HG02571 (cell line): ENCODE results near the gene OR10K2.
"Not testable (repeated sequence)": the region's sequence is repeated elsewhere in the genome, so short reads cannot be mapped to it uniquely, and the experiment has no call there.

Experiments used
- ATAC-seq: cut with Tn5 transposase; IDR thresholded peaks from one replicate; pipeline ENCODE4 v1.9.1; 2021; ENCODE audit warnings: mild to moderate bottlenecking, moderate library complexity; ENCODE audit not compliant: unreplicated experiment

OR10K2 gene, protein sequence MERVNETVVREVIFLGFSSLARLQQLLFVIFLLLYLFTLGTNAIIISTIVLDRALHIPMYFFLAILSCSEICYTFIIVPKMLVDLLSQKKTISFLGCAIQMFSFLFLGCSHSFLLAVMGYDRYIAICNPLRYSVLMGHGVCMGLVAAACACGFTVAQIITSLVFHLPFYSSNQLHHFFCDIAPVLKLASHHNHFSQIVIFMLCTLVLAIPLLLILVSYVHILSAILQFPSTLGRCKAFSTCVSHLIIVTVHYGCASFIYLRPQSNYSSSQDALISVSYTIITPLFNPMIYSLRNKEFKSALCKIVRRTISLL

DNA sequence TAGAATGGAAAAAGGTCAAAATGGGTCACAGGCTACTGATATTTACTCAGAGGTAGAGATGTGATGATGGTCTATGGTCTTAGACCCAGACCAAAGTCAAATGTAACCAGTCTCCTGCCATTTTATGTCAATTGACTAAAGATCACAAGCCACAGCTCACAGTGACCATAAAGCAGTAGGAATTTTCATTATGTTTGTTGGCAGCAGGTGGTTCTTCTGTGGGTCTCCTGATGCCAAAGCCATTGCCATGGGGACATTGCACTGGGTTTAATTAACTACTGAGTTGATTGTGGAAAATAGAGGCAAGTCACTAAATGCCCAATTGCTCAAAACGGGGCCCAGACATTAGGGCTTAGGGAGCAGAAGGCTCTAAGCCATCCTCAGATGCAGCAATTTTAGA is at the start of gene OR10K2:
TSS of gene OR10K2 (minus strand) at position 101 of the 400 bp plus-strand sequence. CDS start 5,371 bp downstream, outside the sequence.
- ATAC-seq = no peak

DNA sequence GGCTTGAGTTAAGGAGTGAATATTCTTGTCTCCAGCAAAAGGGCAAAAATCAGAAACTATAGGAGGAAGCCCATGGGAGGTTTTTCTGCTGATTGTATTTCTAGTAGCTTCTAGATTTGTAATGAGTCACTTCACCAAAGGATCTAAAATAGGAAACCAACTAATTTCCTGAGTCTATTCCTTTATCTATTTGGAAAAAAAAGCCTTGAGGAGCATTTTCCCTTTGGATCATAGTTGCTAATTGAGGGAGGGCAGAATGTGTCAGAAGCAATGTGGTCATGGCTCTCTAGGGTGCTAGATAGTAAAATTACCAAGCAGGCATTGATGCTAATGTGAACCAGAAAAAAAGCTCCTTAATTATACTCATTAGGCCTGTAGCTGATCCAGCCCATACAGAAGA is 45.9 kb upstream of the OR10K2 start, which contains the start of gene OR10R2:
TSS of gene OR10R2 (plus strand) at position 301 of the 400 bp plus-strand sequence. CDS start 106 bp downstream, outside the sequence.
- no peak for ATAC-seq

DNA sequence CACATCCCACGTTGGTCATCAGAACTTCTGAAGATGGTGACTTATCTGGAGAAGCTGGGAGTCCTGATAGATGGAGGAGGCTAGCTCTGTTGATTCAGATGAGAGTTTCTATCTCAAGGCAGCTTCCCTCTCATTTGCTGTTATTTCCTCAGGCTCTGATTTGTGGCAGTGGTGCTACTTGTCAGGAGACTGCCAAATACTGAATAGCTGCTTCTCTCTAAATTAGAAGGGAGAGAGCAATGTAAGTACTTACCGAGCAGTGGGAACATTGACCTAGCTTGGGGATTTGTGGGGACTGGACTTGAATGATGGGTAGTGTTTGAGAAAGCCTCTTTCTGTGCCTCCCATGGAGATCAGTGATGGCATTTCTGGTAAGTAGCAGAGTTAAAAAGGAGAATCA is 35.5 kb upstream of the OR10K2 start, which contains the start of gene OR10K1:
TSS of gene OR10K1 (plus strand) at position 301 of the 400 bp plus-strand sequence. CDS start 3,728 bp downstream, outside the sequence.
- ATAC-seq = no peak

DNA sequence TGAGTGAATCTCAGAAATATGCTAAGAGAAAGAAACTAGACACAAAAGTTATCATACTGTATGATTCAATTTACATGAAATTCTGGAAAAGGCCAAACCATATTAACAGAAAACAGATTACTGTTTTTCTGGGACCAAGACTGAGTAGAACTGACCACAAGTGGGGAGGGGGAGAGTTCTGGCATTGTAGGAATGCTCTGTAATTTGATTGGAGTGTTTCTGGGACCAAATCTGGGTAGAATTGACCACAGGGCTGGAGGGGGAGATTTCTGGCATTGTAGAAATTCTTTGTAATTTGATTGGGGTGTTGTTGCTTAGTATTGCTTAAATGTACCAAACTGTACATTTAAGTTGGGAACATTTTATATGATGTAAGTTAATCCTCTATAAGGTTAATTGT is 32.2 kb upstream of the OR10K2 start:
- no peak for ATAC-seq

DNA sequence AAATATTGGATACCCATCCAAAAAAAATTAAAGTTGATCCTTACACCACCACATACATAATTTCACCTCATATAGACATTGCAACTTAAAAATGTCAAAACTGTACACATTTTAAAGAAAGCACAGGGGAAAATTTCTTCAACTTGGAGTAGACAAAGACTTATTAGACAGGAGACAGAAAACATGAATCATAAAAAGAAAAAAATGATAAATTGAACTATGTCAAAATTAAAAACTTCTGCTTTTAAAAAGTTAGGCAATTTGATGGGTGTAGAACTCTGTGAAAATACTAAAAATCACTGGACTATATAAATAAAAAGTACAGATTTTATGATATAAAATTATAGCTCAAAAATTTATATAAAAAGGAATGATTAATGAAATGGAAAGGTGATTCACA is 31.2 kb upstream of the OR10K2 start:
- ATAC-seq = no peak

DNA sequence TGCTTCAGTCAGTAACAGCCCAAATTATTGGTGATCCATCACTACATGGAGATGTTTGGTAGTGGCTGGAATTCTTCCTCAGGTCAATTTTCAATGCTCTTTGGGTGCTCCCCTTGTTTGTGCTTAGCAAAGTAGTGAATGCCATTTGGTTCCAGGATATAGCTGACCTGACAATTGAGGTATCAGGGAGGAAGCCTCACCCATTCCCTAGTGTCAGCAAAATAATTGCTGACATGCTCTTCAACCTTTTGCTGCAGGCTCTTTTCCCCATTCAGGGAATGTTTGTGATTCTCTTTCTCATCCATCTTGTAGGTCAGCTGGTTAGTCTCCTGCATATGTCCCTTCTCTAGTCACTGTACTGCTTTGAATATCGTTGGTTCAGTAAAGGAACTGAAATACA is 28.5 kb upstream of the OR10K2 start:
- no peak for ATAC-seq

DNA sequence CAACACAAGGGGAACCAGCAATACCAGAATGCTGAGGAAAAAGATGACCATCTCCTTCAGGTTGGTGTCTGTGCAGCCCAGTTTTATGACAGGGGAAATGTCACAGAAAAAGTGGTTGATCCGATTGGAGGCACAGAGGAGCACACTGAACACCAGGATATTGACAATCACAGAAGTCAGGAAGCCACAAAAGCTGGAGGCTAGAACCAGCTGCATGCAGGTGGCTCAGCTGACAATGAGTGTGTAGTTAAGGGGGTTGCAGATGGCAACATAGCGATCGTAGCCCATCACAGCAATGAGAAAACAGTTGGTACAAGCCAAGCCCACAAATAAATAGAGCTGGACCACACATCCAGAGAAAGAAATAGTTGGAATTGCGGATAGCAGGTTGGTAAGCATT is 19.3 kb upstream of the OR10K2 start:
- ATAC-seq = no peak

DNA sequence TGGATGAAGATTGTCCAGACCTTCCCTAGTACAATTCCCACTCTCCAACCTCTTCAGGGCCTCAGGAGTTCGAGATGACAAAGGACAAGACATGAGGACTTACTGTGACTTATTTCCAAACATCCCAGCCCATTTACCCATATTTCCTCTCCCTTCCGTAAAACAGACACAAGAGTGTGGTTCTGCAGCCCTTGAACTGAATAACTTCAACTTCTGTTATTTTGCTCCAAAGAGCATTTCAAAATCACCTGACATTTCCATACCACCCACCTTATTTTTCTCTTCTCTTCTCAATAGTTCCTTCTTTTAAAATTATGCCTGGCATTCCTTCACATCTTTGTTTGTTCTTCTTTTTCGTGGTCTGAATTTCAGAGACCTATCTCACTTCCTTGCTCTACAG is 8.7 kb upstream of the OR10K2 start:
- ATAC-seq = no peak

DNA sequence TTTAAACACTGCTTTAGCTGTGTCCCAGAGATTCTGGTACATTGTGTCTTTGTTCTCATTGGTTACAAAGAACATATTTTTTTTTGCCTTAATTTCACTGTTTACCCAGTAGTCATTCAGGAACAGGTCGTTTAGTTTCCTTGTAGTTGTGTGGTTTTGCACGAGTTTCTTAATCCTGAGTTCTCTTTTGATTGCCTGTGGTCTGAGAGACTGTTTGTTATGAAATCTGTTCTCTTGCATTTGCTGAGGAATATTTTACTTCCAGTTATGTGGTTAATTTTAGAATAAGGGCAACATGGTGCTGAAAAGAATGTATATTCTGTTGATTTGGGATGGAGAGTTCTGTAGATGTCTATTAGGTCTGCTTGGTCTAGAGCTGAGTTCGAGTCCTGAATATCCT is 4.1 kb upstream of the OR10K2 start:
- ATAC-seq = not testable (repeated sequence)

DNA sequence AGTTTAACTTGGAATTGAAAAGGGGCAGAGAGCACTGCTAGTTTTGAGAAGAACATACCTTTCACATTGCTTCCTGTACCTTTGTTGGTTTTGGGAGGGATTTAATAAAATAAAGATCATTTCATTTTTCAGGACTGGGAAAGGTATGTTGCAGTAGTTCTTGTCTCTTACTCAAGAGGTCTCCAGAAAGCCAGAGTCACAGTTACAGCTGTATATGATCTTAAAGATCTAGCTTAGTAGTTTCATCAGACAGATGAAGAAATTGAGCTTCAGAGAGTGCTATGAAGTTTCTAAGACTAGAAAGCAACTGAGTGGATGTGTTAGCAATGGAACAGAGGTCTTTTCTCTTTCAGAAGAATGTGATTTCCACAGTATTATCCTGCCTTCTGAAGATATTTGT is 1.0 kb downstream of the OR10K2 start:
- ATAC-seq = no peak

DNA sequence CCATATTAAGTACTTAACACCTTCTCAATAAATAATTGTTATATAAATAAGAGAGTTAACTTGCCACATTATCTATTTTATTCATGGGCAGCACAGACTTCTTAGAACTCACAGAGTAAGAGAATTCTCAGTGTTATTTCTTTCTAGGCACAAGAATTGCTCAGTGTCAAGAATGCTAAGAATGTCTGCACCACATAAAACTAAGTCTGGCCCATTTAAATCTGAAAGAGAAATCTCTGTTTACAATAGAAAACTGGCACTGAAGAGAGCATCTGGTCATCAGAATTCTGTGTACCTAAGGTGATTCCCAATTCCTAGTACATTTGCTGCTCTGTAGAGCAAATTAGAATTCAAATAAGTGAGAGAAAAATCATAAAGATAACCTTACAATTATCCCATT is 3.8 kb downstream of the OR10K2 start:
- no peak for ATAC-seq

DNA sequence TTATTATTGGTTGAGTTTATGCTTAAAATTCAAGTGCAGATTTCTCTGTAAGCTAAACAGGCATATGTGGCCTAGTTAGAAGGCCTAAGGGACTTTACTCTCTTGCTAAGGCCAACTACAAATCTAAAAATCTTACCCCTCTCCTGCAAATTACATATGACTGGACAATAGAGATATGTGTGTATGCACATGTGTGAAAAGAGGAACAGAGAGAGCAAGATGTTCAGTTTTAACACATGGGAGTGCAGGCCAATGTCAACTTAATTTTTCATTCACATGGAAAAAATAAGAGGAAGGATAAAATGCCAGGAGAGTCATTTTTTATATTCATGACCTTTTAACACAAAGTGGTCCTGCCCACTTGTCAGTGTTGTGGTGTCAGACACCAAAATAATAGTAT is 8.5 kb downstream of the OR10K2 start:
- no peak for ATAC-seq

DNA sequence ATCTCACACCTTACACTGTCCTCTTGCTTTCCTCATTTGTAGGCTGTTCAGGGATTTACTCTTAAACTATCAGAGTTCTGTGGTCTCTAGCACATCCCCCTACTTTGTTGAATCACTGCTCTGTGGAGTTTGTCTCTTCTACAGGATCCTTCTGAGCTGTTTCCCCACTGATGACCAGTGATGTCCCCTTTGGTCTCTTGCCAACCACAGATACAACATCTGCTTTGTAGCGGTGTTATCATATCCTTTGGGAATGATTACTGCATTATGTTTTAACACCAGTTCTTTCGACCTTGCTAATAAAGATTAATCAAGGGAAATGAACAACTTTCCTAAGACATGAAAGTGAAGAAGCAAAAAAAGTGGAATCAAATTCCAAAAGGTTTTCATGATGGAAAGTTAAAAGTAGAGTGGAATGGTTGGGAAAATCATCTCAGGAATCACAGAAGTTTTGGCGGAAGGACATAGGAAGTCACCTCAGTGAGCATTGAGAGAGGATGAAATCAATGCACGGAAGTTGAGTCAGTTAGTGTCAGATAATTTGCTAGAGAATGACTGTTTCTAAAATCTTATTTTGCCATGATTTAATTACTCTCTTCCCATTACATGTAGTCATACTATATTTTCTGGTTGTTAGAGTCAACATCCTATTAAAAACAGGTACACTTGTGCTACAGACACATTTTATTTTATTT is 11.2 kb downstream of the OR10K2 start:
- no peak for ATAC-seq

DNA sequence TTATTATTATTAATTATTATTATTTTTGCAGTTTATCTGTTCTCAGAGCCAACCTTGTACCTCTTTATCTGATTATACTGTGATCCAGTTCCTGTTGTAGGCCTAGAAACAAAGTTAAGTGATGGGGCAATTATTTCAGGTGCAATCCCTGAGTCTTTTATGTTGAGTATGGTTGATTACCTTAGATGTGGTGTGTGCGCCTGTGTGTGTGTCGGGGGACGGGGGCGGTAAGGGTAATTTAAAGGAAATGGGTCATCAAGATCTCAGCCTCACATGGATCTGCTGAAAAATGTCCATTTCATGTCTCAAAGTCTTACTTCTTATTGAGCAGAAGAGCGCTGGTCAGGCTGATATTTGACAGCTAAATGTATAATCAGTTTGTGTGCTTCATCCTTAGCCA is 18.9 kb downstream of the OR10K2 start:
- ATAC-seq = no peak

DNA sequence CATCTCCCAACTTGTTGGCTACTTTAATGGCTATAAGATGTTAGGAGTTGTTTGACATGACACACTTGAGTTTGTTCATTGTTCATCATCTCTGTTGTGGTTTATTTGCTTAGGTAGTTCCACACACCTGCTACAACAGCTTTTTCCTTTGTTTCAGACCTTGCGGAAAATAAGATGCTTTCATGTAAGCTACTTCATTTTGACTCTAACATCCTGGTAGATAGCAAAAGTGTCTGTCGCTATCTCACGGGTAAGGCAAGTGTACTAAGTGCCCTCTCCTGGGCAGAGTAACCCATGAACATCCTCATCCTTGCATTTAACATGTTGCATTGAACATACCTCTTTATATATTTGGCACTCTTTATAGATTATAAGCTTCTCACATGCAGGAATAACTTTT is 25.2 kb downstream of the OR10K2 start:
- no peak for ATAC-seq

DNA sequence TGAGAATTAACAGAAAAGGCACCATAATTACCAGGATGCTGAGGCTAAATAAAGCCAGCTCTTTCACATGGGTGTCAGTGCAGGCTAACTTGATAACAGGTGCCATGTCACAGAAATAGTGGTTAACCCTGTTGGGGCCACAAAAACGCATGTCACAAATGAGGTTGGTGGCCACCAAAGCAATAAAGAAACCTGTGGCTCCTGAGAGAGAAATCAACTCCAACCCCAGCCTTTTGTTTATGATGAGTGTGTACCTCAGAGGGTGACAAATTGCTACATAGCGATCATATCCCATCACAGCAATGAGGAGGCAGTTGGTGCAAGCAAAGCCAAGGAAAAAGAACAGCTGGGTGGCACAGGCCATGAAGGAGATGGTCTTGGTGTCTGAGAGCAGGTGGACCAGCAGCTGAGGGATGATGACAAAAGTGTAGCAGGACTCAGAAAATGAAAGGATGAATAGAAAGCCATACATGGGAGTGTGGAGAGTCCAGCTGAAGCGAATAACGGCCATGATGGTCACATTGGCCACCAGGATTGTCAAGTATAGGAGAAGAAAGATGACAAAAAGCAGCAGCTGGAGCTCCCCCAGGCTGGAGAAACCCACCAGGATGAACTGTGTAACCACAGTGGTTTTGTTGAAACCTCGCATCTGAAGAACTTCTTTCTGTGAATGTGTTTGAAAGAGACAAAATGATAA is 27.1 kb downstream of the OR10K2 start, which contains the start of gene OR10T2:
TSS of gene OR10T2 (minus strand) at position 649 of the 697 bp plus-strand sequence. CDS start at position 649, 0 bp downstream.
- ATAC-seq = no peak

DNA sequence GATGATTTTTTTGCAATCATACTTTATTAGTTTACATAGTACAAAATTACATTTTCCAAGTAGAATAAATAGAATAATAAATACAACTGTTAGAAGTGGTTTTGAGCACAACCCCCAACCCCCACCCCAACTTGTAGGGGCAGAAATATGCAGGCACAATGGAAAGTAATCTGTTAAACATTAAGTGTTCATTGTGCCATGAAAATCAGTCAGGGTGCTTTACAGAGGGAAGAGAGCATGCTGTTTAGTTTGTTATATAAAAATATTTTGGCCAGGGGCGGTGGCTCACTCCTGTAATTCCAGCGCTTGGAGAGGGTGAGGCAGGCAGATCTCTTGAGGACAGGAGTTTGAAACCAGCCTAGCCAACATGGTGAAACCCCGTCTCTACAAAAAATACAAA is 29.4 kb downstream of the OR10K2 start:
- no peak for ATAC-seq

DNA sequence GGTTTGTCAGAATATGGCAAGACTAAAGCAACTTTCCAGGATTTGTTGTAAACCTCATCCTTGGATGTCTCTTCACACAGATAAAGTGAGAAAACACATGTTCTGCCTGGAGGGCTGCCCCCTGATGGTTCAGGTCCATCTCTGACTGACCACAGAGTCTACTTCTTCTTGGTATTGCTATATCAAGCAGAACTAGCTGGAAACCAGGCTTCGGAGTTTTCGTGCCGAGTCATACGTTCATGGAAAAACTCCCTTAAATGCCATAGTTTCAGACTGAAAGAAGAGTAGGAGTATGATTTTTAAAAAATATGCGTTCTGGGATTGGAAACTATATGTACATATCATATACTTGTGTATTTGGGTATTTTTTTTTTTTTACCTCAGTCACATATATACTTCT is 32.6 kb downstream of the OR10K2 start:
- no peak for ATAC-seq

DNA sequence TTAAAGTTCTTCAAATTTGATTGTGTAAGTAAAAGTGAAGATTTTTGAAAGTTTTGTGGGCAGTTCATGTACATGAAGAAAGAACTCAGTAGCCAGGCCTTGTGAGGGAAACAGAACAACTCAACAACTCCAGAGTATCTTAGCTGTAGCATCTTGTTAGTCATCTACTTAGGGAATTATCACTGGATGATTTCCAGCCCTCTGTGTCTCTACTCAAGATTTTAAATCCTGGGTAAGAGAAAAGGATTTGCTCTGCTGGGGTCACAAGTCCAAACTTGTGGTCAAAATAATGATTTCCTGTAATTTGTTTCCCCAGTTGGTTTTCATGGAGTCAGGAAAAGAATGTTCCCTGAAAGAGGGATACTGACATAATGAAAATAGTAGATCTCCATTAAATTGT is 34.9 kb downstream of the OR10K2 start:
- no peak for ATAC-seq

DNA sequence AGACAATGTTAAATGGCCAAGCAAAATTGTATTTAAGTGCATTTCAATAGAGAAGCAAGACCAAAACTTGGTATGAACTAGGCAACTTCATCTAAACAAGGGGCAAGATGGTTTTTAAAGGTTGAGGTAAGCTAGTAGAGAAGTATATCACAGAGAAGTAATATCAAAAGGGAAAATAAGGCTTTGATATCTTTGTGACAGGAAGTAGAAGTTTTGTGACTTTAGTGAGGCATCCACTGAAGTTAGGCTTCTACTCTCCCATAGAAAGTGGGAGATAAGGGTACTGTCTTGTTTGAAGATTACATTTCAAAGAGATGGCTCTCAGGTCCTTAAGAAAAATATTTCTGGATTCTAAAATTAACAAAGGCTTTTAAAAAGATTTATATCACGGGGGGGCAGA is 35.7 kb downstream of the OR10K2 start:
- no peak for ATAC-seq

DNA sequence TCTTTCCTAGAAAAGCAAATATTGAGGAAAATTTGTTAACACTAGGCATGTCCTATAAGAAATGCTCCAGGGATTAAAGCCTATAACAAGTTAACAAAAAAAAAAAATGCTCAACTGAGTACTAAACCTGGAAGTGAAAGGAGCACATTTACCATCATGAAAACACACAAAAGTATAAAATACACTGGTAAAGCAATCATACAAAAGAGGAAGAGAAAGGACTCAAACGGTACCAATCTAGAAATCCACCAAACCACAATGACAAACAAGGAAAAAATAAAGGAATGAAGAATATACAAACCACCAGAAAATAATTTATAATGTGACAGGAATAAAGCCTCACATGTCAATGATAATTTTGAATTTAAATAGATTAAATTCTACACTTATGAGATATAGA is 51.2 kb downstream of the OR10K2 start:
- ATAC-seq = no peak

DNA sequence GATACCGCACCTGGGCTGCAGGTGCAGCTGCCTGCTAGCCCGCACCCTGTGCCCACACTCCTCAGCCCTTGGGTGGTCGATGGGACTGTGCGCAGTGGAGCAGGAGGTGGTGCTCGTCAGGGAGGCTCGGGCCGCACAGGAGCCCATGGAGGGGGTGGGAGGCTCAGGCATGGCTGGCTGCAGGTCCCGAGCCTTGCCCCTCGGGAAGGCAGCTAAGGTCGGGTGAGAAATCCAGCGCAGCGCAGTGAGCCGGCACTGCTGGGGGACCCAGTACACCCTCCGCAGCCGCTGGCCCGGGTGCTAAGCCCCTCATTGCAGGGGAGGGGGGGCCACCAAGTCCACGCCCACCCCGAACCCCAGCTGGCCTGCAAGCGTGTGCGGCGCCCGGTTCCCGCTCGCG is 51.9 kb downstream of the OR10K2 start:
- ATAC-seq = not testable (repeated sequence)
